ENCODE results near the gene ATP1B1. TPM values are rescaled to one million over a fixed set of nuclear protein-coding genes. Genes with fewer than 3 reads are reported as not detected.

The ATP1B1 gene
- 34.9 and 54.4 TPM in 2 replicates for total RNA-seq

DNA sequence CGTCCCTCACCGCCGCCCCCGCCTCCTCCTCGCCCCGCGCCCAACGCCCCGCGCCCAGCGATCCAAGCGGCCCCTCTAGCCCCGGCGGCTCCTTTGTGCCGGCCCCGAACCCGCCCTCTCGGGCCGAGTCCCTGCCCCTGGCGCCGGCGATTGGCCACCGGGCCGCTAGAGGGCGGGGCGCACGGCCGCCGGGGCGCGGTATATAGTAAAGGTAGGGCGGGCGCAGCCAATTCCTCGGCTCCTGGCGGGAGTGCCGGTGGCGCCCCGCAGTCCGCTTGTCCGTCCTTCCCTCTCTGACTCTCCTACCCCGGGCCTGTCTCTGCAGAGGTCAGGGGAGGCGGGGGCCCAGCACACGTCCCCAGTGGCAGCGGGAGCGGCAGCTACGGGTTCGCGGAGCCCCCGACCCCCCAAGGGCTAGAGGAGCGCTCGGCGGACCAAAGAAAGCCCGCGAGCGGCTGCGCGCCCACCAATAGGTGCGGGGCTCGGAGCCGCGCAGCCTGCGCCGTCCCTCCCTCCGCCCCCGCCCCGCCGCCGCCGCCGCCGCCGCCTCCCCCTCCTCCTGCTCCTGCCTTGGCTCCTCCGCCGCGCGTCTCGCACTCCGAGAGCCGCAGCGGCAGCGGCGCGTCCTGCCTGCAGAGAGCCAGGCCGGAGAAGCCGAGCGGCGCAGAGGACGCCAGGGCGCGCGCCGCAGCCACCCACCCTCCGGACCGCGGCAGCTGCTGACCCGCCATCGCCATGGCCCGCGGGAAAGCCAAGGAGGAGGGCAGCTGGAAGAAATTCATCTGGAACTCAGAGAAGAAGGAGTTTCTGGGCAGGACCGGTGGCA, at the start of gene ATP1B1:
Gene ATP1B1, plus strand, starts transcription at position 596 of the 826 bp plus-strand sequence. Its CDS starts 140 bp downstream, at position 736.

